ENCODE measurements around the gene ZMYM1.
A peak's percentile ranks its signal among the peaks of the same experiment; 100 is the strongest.

ZMYM1 gene

GRCh38 chr1:35079003-35079930 is at the start of gene ZMYM1:
Gene ZMYM1, plus strand, starts transcription at chr1:35079385. Its CDS starts 14,603 bp downstream, at chr1:35093988.
- TF ChIP-seq CTCF (IDR thresholded peaks at IDR 0.05), result no peak
- no peak for TF ChIP-seq ZFX (IDR thresholded peaks at IDR 0.05; ENCODE audit: borderline replicate concordance)

GRCh38 chr1:35029761-35030160 is 49.4 kb upstream of the ZMYM1 start:
- H3K27ac ChIP-seq, result no peak overlapping the region
- no peak for TF ChIP-seq ZFX (IDR thresholded peaks at IDR 0.05; ENCODE audit: borderline replicate concordance)

More at GRCh38 chr1:35079003-35079930, at the start of gene ZMYM1:
- H3K27ac ChIP-seq, result peak within 1 kb of the TSS; percentile 95

GRCh38 chr1:35030338-35030737 is 48.8 kb upstream of the ZMYM1 start:
- peak overlapping the region; percentile 96; the same call in 1 of the 2 replicates for H3K27ac ChIP-seq
- TF ChIP-seq CTCF (IDR thresholded peaks at IDR 0.05), result no peak
- no peak for TF ChIP-seq ZFX (IDR thresholded peaks at IDR 0.05; ENCODE audit: borderline replicate concordance)

- no peak for TF ChIP-seq CTCF (IDR thresholded peaks at IDR 0.05)
- TF ChIP-seq ZFX (IDR thresholded peaks at IDR 0.05; ENCODE audit: borderline replicate concordance), result no peak
- peak overlapping the region; percentile 96 for H3K27ac ChIP-seq
Measured at GRCh38 chr1:35030756-35031446, 48.3 kb upstream of the ZMYM1 start.

DNA sequence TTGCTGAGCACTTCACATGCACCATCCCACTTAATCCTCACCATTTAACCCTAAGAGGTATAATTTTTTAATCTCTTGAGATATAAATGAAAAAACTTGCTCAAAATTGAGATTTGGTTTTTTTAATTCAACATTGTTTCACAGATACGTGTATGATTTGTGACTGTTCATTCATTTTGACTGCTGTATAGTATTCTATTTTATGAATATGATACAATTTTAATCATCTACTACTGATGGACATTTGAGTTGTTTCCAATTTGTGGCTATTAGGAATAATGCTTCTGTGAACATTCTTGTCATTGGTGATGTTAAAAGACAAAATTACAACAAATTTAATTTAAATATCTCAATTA is 46.8 kb upstream of the ZMYM1 start:
- peak overlapping the region; percentile 96 for H3K27ac ChIP-seq
- TF ChIP-seq CTCF (IDR thresholded peaks at IDR 0.05) (no peak), ZFX (IDR thresholded peaks at IDR 0.05; ENCODE audit: borderline replicate concordance) (no peak)

GRCh38 chr1:35033346-35033745 is 45.8 kb upstream of the ZMYM1 start:
- H3K27ac ChIP-seq, result no peak overlapping the region
- no peak for TF ChIP-seq CTCF (IDR thresholded peaks at IDR 0.05)
- TF ChIP-seq ZFX (IDR thresholded peaks at IDR 0.05; ENCODE audit: borderline replicate concordance), result no peak

DNA sequence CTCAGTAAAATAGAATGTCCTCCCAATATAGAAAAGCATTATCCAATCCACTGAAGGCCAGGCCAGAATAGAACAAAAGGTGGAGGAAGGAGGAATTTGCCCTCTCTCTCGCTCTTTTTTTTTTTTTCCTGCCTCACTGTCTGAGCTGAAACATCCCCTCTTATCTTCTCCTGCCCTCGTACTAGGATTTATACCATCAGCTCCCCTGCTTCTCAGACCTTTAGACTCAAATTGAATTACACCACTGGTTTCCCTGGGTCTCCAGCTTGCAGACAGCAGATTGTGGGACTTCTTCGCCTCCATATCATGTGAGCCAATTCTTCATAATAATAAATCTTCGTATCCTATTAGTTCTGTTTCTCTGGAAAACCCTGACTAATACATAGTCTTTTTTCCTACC is 42.6 kb upstream of the ZMYM1 start:
- H3K27ac ChIP-seq, result no peak overlapping the region
- no peak for TF ChIP-seq ZFX (IDR thresholded peaks at IDR 0.05; ENCODE audit: borderline replicate concordance)
- no peak for TF ChIP-seq CTCF (IDR thresholded peaks at IDR 0.05)
